HL-60 (cell line): Measurements from ENCODE around the gene BSPH1.

Experiments used
- POLR2AphosphoS5 ChIP-seq: IDR thresholded peaks from 2 replicates; pipeline ENCODE4 v1.6.1; 2012; ENCODE audit warnings: low read depth
- TF ChIP-seq, protein P1 (sequence below): IDR thresholded peaks from one replicate; pipeline ENCODE4 v1.5.1; 2011; ENCODE audit warnings: low read length, control low read depth, inconsistent platforms; ENCODE audit not compliant: insufficient read depth
- TF ChIP-seq, protein P2 (sequence below): IDR thresholded peaks from 2 replicates; pipeline ENCODE4 v1.6.1; 2012; ENCODE audit warnings: low read depth; ENCODE audit not compliant: insufficient replicate concordance

DNA sequence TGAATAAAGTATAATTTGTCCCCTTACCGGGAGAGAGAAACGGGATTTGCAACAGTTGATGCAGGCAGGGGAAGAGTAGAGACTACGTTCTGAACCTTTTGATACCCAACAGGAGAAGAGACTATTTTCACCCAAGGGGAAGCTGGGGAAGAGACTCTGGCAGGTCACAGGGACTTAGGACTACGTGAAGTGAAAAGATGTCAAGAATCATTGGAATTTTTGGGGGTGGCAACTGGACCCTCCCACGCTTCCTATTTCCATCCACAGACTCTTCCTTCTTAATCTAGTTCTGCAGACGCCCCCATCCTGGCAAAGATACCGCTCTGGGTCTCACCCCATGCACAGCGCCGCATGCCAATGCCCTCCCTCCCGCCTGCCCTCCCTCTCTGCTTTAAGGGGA, 38.1 kb upstream of the BSPH1 start:
- TF ChIP-seq, protein P1, sequence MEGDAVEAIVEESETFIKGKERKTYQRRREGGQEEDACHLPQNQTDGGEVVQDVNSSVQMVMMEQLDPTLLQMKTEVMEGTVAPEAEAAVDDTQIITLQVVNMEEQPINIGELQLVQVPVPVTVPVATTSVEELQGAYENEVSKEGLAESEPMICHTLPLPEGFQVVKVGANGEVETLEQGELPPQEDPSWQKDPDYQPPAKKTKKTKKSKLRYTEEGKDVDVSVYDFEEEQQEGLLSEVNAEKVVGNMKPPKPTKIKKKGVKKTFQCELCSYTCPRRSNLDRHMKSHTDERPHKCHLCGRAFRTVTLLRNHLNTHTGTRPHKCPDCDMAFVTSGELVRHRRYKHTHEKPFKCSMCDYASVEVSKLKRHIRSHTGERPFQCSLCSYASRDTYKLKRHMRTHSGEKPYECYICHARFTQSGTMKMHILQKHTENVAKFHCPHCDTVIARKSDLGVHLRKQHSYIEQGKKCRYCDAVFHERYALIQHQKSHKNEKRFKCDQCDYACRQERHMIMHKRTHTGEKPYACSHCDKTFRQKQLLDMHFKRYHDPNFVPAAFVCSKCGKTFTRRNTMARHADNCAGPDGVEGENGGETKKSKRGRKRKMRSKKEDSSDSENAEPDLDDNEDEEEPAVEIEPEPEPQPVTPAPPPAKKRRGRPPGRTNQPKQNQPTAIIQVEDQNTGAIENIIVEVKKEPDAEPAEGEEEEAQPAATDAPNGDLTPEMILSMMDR, result no peak
- TF ChIP-seq POLR2AphosphoS5, result no peak
- TF ChIP-seq, protein P2, sequence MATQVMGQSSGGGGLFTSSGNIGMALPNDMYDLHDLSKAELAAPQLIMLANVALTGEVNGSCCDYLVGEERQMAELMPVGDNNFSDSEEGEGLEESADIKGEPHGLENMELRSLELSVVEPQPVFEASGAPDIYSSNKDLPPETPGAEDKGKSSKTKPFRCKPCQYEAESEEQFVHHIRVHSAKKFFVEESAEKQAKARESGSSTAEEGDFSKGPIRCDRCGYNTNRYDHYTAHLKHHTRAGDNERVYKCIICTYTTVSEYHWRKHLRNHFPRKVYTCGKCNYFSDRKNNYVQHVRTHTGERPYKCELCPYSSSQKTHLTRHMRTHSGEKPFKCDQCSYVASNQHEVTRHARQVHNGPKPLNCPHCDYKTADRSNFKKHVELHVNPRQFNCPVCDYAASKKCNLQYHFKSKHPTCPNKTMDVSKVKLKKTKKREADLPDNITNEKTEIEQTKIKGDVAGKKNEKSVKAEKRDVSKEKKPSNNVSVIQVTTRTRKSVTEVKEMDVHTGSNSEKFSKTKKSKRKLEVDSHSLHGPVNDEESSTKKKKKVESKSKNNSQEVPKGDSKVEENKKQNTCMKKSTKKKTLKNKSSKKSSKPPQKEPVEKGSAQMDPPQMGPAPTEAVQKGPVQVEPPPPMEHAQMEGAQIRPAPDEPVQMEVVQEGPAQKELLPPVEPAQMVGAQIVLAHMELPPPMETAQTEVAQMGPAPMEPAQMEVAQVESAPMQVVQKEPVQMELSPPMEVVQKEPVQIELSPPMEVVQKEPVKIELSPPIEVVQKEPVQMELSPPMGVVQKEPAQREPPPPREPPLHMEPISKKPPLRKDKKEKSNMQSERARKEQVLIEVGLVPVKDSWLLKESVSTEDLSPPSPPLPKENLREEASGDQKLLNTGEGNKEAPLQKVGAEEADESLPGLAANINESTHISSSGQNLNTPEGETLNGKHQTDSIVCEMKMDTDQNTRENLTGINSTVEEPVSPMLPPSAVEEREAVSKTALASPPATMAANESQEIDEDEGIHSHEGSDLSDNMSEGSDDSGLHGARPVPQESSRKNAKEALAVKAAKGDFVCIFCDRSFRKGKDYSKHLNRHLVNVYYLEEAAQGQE, result no peak
